GM21529 (cell line): ENCODE measurements around the gene UBA1.

ENCODE experiments used
- ATAC-seq: cut with Tn5 transposase; IDR thresholded peaks from one replicate; pipeline ENCODE4 v1.9.1; 2021; ENCODE audit not compliant: unreplicated experiment

The UBA1 gene

GRCh38 chrX:47193475-47194193 lies at the start of gene UBA1:
Gene UBA1 (plus strand): TSS chrX:47193829. CDS start chrX:47198803, 4,974 bp downstream.
- ATAC-seq = peak; percentile 77

GRCh38 chrX:47143894-47144625 lies 49.6 kb upstream of the UBA1 start:
- peak; percentile 8 for ATAC-seq

- peak; percentile 89 for ATAC-seq
These were observed 48.8 kb upstream of the UBA1 start, which contains the start of the genes NDUFB11 and RBM10 for GRCh38 chrX:47144626-47145394. Gene NDUFB11 (minus strand): TSS chrX:47144702. CDS start chrX:47144679, 23 bp downstream. Gene RBM10 (plus strand): TSS chrX:47145221. CDS start chrX:47147482, 2,261 bp downstream.

GRCh38 chrX:47145395-47146120 lies 48.1 kb upstream of the UBA1 start:
- ATAC-seq = no peak

GRCh38 chrX:47146121-47146935 lies 47.3 kb upstream of the UBA1 start:
- no peak for ATAC-seq

GRCh38 chrX:47146936-47147859 lies 46.4 kb upstream of the UBA1 start:
- no peak for ATAC-seq

- ATAC-seq = no peak
These were observed 44.7 kb upstream of the UBA1 start for GRCh38 chrX:47148946-47149345.

GRCh38 chrX:47151435-47151834 lies 42.2 kb upstream of the UBA1 start:
- ATAC-seq = no peak

GRCh38 chrX:47156611-47157520 lies 36.8 kb upstream of the UBA1 start:
- ATAC-seq = no peak

- ATAC-seq = no peak
These were observed 35.5 kb upstream of the UBA1 start for GRCh38 chrX:47158131-47158530.

- ATAC-seq = no peak
These were observed 34.8 kb upstream of the UBA1 start for GRCh38 chrX:47158781-47159180.

- no peak for ATAC-seq
These were observed 32.8 kb upstream of the UBA1 start for GRCh38 chrX:47160781-47161180.

- ATAC-seq = no peak
These were observed 30.6 kb upstream of the UBA1 start for GRCh38 chrX:47162927-47163583.

GRCh38 chrX:47164420-47164819 lies 29.2 kb upstream of the UBA1 start:
- ATAC-seq = no peak

GRCh38 chrX:47166126-47166525 lies 27.5 kb upstream of the UBA1 start:
- no peak for ATAC-seq

- no peak for ATAC-seq
These were observed 25.0 kb upstream of the UBA1 start for GRCh38 chrX:47168495-47169073.

GRCh38 chrX:47169273-47169672 lies 24.4 kb upstream of the UBA1 start:
- ATAC-seq = no peak
